H1 (cell line): ENCODE results near the gene PSMF1. TPM values are rescaled to one million over a fixed set of nuclear protein-coding genes. Genes with fewer than 3 reads are reported as not detected.
A peak's percentile ranks its signal among the peaks of the same experiment; 100 is the strongest.

Experiments used
- CTCF ChIA-PET: fragments of 300-600 bp; sonication (Branson Sonifier 250); formaldehyde crosslinking; loops from one replicate; lab custom pipeline; 2021; ENCODE audit not compliant: partially characterized antibody; lab: Charles Lee
- POLR2A ChIA-PET: fragments of 300-600 bp; sonication (Branson Sonifier 250); formaldehyde crosslinking; loops from one replicate; lab custom pipeline; 2021; ENCODE audit warnings: inconsistent platforms; ENCODE audit not compliant: partially characterized antibody; lab: Charles Lee
- DNase-seq, 2 experiments: peaks; one replicate each; pipeline versions ENCODE4 v3.0.0 to v3.0.0-alpha.2; 2010 to 2022; ENCODE audit warnings: low spot score in 2 of 2, low read depth in 1 of 2, mixed read lengths in 1 of 2
- FAIRE-seq: peaks from 2 replicates; lab custom pipeline; 2011; peaks lifted over from hg19 to GRCh38; lab: Jason Lieb, UNC
- H2AFZ ChIP-seq: 2 replicates; pipeline ENCODE4 v1.8.1; 2012; ENCODE audit warnings: low read length, inconsistent platforms
- H2AK5ac ChIP-seq: 2 replicates; pipeline ENCODE4 v1.6.1; 2013; ENCODE audit warnings: low read depth, low read length
- H2BK120ac ChIP-seq: replicated peaks from 2 replicates; pipeline ENCODE3; 2013; ENCODE audit warnings: low read depth, low read length, inconsistent platforms
- H2BK12ac ChIP-seq: 2 replicates; pipeline ENCODE4 v1.6.1; 2013; ENCODE audit warnings: low read depth, low read length
- H2BK15ac ChIP-seq: 2 replicates; pipeline ENCODE4 v1.6.1; 2013; ENCODE audit warnings: low read length
- H2BK20ac ChIP-seq: 2 replicates; pipeline ENCODE4 v1.6.1; 2013; ENCODE audit warnings: low read length
- H2BK5ac ChIP-seq: 2 replicates; pipeline ENCODE4 v1.6.1; 2013; ENCODE audit warnings: low read depth, low read length
- H3K14ac ChIP-seq: 2 replicates; pipeline ENCODE4 v1.6.1; 2013; ENCODE audit warnings: inconsistent platforms; ENCODE audit not compliant: insufficient read length
- H3K18ac ChIP-seq: 2 replicates; pipeline ENCODE4 v1.6.1; 2013; ENCODE audit warnings: low read length; ENCODE audit errors: extremely low read depth
- H3K23ac ChIP-seq: 2 replicates; pipeline ENCODE4 v1.6.1; 2013; ENCODE audit warnings: inconsistent platforms; ENCODE audit not compliant: insufficient read length
- H3K23me2 ChIP-seq: 2 replicates; pipeline ENCODE4 v1.6.1; 2013; ENCODE audit warnings: low read depth, low read length
- H3K27ac ChIP-seq: 2 replicates; pipeline ENCODE4 v1.6.1; 2011; ENCODE audit warnings: low read depth, low read length, inconsistent platforms
- H3K27me3 ChIP-seq, 4 experiments: replicated peaks in 1 of 4; 1 replicate in 1 of 4; 2 replicates in 3 of 4; pipeline versions ENCODE4 v1.6.1 to v1.8.1; 2011 to 2013; ENCODE audit warnings: low read length in 3 of 4, mild to moderate bottlenecking in 3 of 4, inconsistent platforms in 2 of 4, mixed read lengths in 2 of 4, moderate library complexity in 1 of 4; ENCODE audit not compliant: control insufficient read depth in 3 of 4, insufficient read depth in 3 of 4; ENCODE audit errors: extremely low read depth in 1 of 4
- H3K36me3 ChIP-seq, 4 experiments: 2 replicates each; pipeline versions ENCODE4 v1.6.1 to v1.8.1; 2011 to 2013; ENCODE audit warnings: mild to moderate bottlenecking in 4 of 4, low read length in 3 of 4, moderate library complexity in 2 of 4, control low read depth in 1 of 4, inconsistent platforms in 1 of 4; ENCODE audit not compliant: insufficient read depth in 4 of 4, control insufficient read depth in 2 of 4
- H3K4ac ChIP-seq: replicated peaks from 2 replicates; pipeline ENCODE3; 2013; ENCODE audit warnings: low read length, low read depth, mixed read lengths, inconsistent platforms; ENCODE audit not compliant: insufficient read length
- H3K4me1 ChIP-seq, 4 experiments: replicated peaks in 1 of 4; 1 replicate in 1 of 4; 2 replicates in 3 of 4; pipeline versions ENCODE4 v1.6.1 to v1.8.1; 2011 to 2013; ENCODE audit warnings: low read length in 3 of 4, inconsistent platforms in 2 of 4, mixed read lengths in 1 of 4; ENCODE audit not compliant: insufficient read depth in 4 of 4, control insufficient read depth in 3 of 4
- H3K4me2 ChIP-seq, 2 experiments: 2 replicates each; pipeline versions ENCODE4 v1.6.1 to v1.8.1; 2011 to 2013; ENCODE audit warnings: low read depth in 2 of 2, low read length in 2 of 2, control low read depth in 1 of 2, inconsistent platforms in 1 of 2, mild to moderate bottlenecking in 1 of 2; ENCODE audit not compliant: insufficient read depth in 1 of 2
- H3K4me3 ChIP-seq, 4 experiments: fragments of 200-600, 300-600 bp in 1 of 4; sonication (generic), shearing (Covaris generic), sonication (Bioruptor Twin) in 1 of 4; 2 replicates each; pipeline versions ENCODE4 v1.5.1 to v1.8.1; 2011 to 2016; ENCODE audit warnings: low read length in 4 of 4, low read depth in 3 of 4, control low read depth in 2 of 4, inconsistent platforms in 2 of 4, mild to moderate bottlenecking in 2 of 4, mixed read lengths in 1 of 4, moderate library complexity in 1 of 4; ENCODE audit not compliant: insufficient read depth in 2 of 4; ENCODE audit errors: extremely low read depth in 1 of 4
- H3K56ac ChIP-seq: replicated peaks from 2 replicates; pipeline ENCODE3; 2013; ENCODE audit warnings: low read depth, mild to moderate bottlenecking, mixed read lengths, low read length, inconsistent platforms; ENCODE audit not compliant: insufficient read length
- H3K79me1 ChIP-seq: 2 replicates; pipeline ENCODE4 v1.6.1; 2013; ENCODE audit warnings: low read depth, low read length, control low read depth
- H3K79me2 ChIP-seq, 2 experiments: 2 replicates each; pipeline versions ENCODE4 v1.6.1 to v1.8.1; 2012 to 2013; ENCODE audit warnings: low read length in 2 of 2, mild to moderate bottlenecking in 2 of 2, inconsistent platforms in 1 of 2; ENCODE audit not compliant: insufficient read depth in 2 of 2, control insufficient read depth in 1 of 2
- H3K9ac ChIP-seq, 4 experiments: replicated peaks in 1 of 4; 1 replicate in 1 of 4; 2 replicates in 3 of 4; pipeline versions ENCODE4 v1.6.1 to v1.8.1; 2011 to 2013; ENCODE audit warnings: low read depth in 3 of 4, low read length in 3 of 4, control low read depth in 2 of 4, mild to moderate bottlenecking in 2 of 4, moderate library complexity in 2 of 4, inconsistent platforms in 1 of 4; ENCODE audit errors: extremely low read depth in 1 of 4
- H3K9me3 ChIP-seq, 2 experiments: 2 replicates each; pipeline versions ENCODE4 v1.6.1 to v1.8.1; 2012 to 2013; ENCODE audit warnings: mild to moderate bottlenecking in 2 of 2, moderate library complexity in 2 of 2, control low read depth in 1 of 2, inconsistent platforms in 1 of 2, low read depth in 1 of 2, low read length in 1 of 2, mixed read lengths in 1 of 2; ENCODE audit not compliant: insufficient read depth in 2 of 2
- H4K20me1 ChIP-seq, 2 experiments: replicated peaks in 1 of 2; 2 replicates each; pipeline versions ENCODE3 to v1.8.1; 2011 to 2013; ENCODE audit warnings: inconsistent platforms in 2 of 2, low read length in 2 of 2, mild to moderate bottlenecking in 1 of 2; ENCODE audit not compliant: insufficient read depth in 2 of 2, control insufficient read depth in 1 of 2
- H4K5ac ChIP-seq: 2 replicates; pipeline ENCODE4 v1.6.1; 2013; ENCODE audit warnings: low read length, low read depth, mixed read lengths, inconsistent platforms; ENCODE audit not compliant: insufficient read length
- H4K8ac ChIP-seq: 2 replicates; pipeline ENCODE4 v1.8.0; 2013; ENCODE audit warnings: mild to moderate bottlenecking, moderate library complexity, low read length, inconsistent platforms; ENCODE audit not compliant: insufficient read depth; ENCODE audit errors: extremely low read depth
- H4K91ac ChIP-seq: replicated peaks from 2 replicates; pipeline ENCODE3; 2013; ENCODE audit warnings: low read length, mixed read lengths, inconsistent platforms; ENCODE audit not compliant: insufficient read length
- CHD1 ChIP-seq: IDR thresholded peaks from 2 replicates; pipeline ENCODE4 v1.6.1; 2012; ENCODE audit warnings: low read depth, low read length, improper control_type of control experiment
- CREB1 ChIP-seq: IDR thresholded peaks from 2 replicates; pipeline ENCODE4 v1.6.1; 2012; ENCODE audit warnings: inconsistent platforms
- CTBP2 ChIP-seq: IDR thresholded peaks from 2 replicates; pipeline ENCODE4 v1.7.0; 2011; ENCODE audit warnings: borderline replicate concordance, mild to moderate bottlenecking, moderate library complexity, mixed read lengths, low read length; ENCODE audit not compliant: insufficient read depth, insufficient read length
- E2F6 ChIP-seq: IDR thresholded peaks from 2 replicates; pipeline ENCODE4 v1.6.1; 2012; ENCODE audit warnings: inconsistent platforms
- KDM4A ChIP-seq: IDR thresholded peaks from one replicate; pipeline ENCODE4 v1.7.1; 2012; ENCODE audit warnings: low read depth, mild to moderate bottlenecking, moderate library complexity, low read length, inconsistent platforms; ENCODE audit not compliant: severe bottlenecking
- NANOG ChIP-seq: IDR thresholded peaks from 2 replicates; pipeline ENCODE4 v1.6.1; 2011; ENCODE audit warnings: low read length, low read depth, mild to moderate bottlenecking, inconsistent platforms; ENCODE audit not compliant: insufficient read depth, poor library complexity, severe bottlenecking
- PHF8 ChIP-seq: fragments of 200-600 bp; sonication (generic); conservative IDR thresholded peaks from 2 replicates; pipeline ENCODE4 v1.7.1; 2012; ENCODE audit warnings: low read depth, mild to moderate bottlenecking, inconsistent platforms, low read length, moderate library complexity
- POLR2A ChIP-seq, 2 experiments: IDR thresholded peaks; 1 replicate in 1 of 2; 2 replicates in 1 of 2; pipeline ENCODE4 v1.6.1; 2011; ENCODE audit warnings: low read depth in 2 of 2, low read length in 2 of 2, mild to moderate bottlenecking in 2 of 2; ENCODE audit errors: control extremely low read depth in 1 of 2
- POU5F1 ChIP-seq: IDR thresholded peaks from 2 replicates; pipeline ENCODE4 v1.6.1; 2011; ENCODE audit warnings: low read depth, mild to moderate bottlenecking, low read length, moderate library complexity
- SIN3A ChIP-seq, 2 experiments: IDR thresholded peaks in 1 of 2; conservative IDR thresholded peaks in 1 of 2; 2 replicates each; pipeline ENCODE4 v1.6.1; 2011 to 2012; ENCODE audit warnings: low read length in 2 of 2, improper control_type of control experiment in 1 of 2, low read depth in 1 of 2, mild to moderate bottlenecking in 1 of 2
- SP2 ChIP-seq: IDR thresholded peaks from 2 replicates; pipeline ENCODE4 v1.6.1; 2012; ENCODE audit warnings: mild to moderate bottlenecking, low read length, inconsistent platforms
- WGBS, 2 experiments: shearing (Covaris generic) in 1 of 2; methylation state at CpG; one replicate each; pipeline versions ENCODE4 v1.1.6 to v1.1.7; 2013 to 2015; ENCODE audit warnings: low lambda C conversion rate in 2 of 2, mixed read lengths in 2 of 2, inconsistent platforms in 1 of 2, low coverage in 1 of 2, missing lambda C conversion rate in 1 of 2; ENCODE audit not compliant: insufficient replicate concordance in 2 of 2, insufficient coverage in 1 of 2, insufficient read length in 1 of 2; ENCODE audit errors: extremely low coverage in 1 of 2, missing lambda C conversion rate in 1 of 2; 5-methylcytosine and 5-hydroxymethylcytosine counted together
- polyA plus RNA-seq, 7 experiments: library from polyadenylated mRNA; depleted of rRNA in 3 of 7; stranded (reverse) in 5 of 7; unstranded in 2 of 7; fragments of >200 nt in 5 of 7; fragments of 200-250 nt in 2 of 7; gene quantifications; 1 replicate in 5 of 7; 2 replicates in 1 of 7; 4 replicates in 1 of 7; pipeline versions ENCODE4 v1.2.1 to v1.2.3, GENCODE V29; 2011 to 2013; ENCODE audit warnings: missing spikeins in 2 of 7, mixed read lengths in 2 of 7
- total RNA-seq: library from RNA; stranded (reverse); fragmentation: NEBNext Ultra II Directional; extraction: Animal tissue kit (Norgen Biotek cat#: 25700); gene quantifications from 2 replicates; pipeline ENCODE4 v1.2.1, GENCODE V29; 2021

PSMF1 gene
- total and polyA plus RNA-seq, 2 of the 8 experiments (the other 6 are each of a cell fraction or from before 2014, with no cell fraction given): 106 to 159 TPM

DNA sequence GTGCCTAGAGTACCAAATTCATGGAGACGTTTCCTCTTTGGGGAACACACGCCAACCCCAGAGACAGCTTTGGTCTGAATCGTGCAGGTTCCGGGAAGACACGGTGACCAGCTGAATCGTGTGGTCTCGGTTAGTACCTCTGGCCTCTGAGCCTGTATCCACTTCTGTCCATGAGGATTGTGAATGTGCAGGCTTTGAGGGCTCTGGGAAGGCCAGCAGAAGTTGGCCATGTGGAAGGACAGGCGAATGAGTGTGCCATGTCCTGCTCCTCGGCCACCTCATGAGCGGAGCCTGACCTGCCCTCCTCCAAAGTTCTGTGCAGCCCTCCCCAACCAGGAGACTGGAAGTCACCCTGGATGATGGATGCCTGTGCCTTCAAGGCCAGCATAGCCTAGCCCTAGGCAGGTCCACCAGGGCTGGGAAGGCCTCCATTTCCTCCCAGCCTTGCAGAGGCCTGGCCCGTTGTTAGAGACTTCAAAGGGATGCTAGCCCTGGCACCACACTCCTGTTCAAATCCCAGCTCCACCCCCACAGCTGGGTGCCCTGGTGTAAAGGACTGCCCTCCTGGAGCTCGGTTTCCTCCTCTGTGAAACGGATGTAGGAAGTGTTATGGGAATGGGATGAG is 68.1 kb downstream of the PSMF1 start:
- H2AK5ac ChIP-seq: peak overlapping the region; percentile 87; the same call in 1 of the 2 replicates
- ChIA-PET CTCF (interaction anchor here (1.0 to 5.0 kb wide), 11 partner anchors 10 to 272 kb away, joined by 3 to 34 read pairs (median 4); no protein-coding TSS in a partner anchor), POLR2A (interaction anchor here (1.0 kb wide), 1 partner anchor 13 kb away, joined by 3 read pairs; no protein-coding TSS in a partner anchor)
- H2BK20ac ChIP-seq: no peak overlapping the region
- H3K79me1 ChIP-seq: 0 out of 2 replicates have a peak, but pooled peaks cover 2% of the 10 kb centered on the region
- H3K79me2 ChIP-seq: no peaks in the 10 kb centered on the region
- peaks cover 0 to 5% of the 10 kb centered on the region in 2 experiments for H4K20me1 ChIP-seq
- H2AFZ ChIP-seq: no peak overlapping the region
- H4K8ac ChIP-seq: no peak overlapping the region
- H3K36me3 ChIP-seq: no peaks in the 10 kb centered on the region; a peak in 1 of 8 replicates
- DNase-seq: no peak
- H3K14ac ChIP-seq: no peak overlapping the region
- FAIRE-seq: no peak
- no peak overlapping the region for H3K27ac ChIP-seq
- no peak overlapping the region for H3K4me3 ChIP-seq
- H3K23ac ChIP-seq: no peak overlapping the region
- H3K9ac ChIP-seq: no peak overlapping the region
- H2BK12ac ChIP-seq: peak overlapping the region; percentile 91
- H3K56ac ChIP-seq: no peak overlapping the region
- peak overlapping the region; percentile 30 for H4K91ac ChIP-seq
- H4K5ac ChIP-seq: no peak overlapping the region
- no peaks in the 10 kb centered on the region for H3K9me3 ChIP-seq
- peak overlapping the region; percentile 37; the same call in 1 of the 2 replicates for H2BK5ac ChIP-seq
- H3K4ac ChIP-seq: no peak overlapping the region
- H2BK15ac ChIP-seq: peak overlapping the region; percentile 36
- H3K23me2 ChIP-seq: peaks cover 11% of the 10 kb centered on the region; the same call in 1 of the 2 replicates
- H3K27me3 ChIP-seq: peaks cover 8 to 35% (median 26%) of the 10 kb centered on the region in 4 experiments
- H3K4me1 ChIP-seq: peaks cover 0 to 14% (median 8%) of the 10 kb centered on the region in 4 experiments; a peak in 5 of 7 replicates
- 74% methylated on average over 13 of the region's 13 CpGs; no CpG with 5 or more reads in 1 of the 2 experiments for WGBS, 2 experiments
- peak overlapping the region; percentile 16 for H2BK120ac ChIP-seq
- H3K4me2 ChIP-seq: peak overlapping the region; percentile 15 to 63; a peak in 2 of 4 replicates
- peak overlapping the region; percentile 34; the same call in 1 of the 2 replicates for H3K18ac ChIP-seq
- no peak for TF ChIP-seq E2F6
- no peak for TF ChIP-seq POLR2A (IDR thresholded peaks at IDR 0.05; ENCODE audit: control extremely low read depth in 1 of 2, low read depth in 2 of 2, low read length in 2 of 2)
- TF ChIP-seq CHD1: no peak
- TF ChIP-seq POU5F1: no peak
- no peak for TF ChIP-seq KDM4A
- TF ChIP-seq CREB1: no peak
- TF ChIP-seq NANOG: no peak
- TF ChIP-seq PHF8: no peak
- no peak for TF ChIP-seq SIN3A (conservative IDR thresholded peaks at IDR 0.05 in 1 of 2, IDR thresholded peaks at IDR 0.05 in 1 of 2; ENCODE audit: low read depth in 1 of 2, low read length in 2 of 2)
- TF ChIP-seq CTBP2: no peak
- TF ChIP-seq SP2: no peak
